HepG2 (cell line): Measurements from ENCODE around the gene RAC2. TPM values are rescaled to one million over a fixed set of nuclear protein-coding genes. Genes with fewer than 3 reads are reported as not detected.

Experiments
- ATAC-seq: fragments of 200-7000 bp; cut with Tn5 transposase; 3 replicates; pipeline ENCODE4 v1.9.1; 2020; ENCODE audit warnings: mild to moderate bottlenecking, moderate library complexity
- BruUV-seq: library from RNA; stranded (reverse); fragments of 400-500 nt; replicated peaks from 2 replicates; lab custom pipeline; 2021; lab: Mats Ljungman, UMichigan
- CTCF ChIA-PET: fragments of 300-600 bp; formaldehyde crosslinking; extraction: SDS; loops from one replicate; lab custom pipeline; 2021; ENCODE audit warnings: low total read pairs, inconsistent platforms, low intra/inter-chr PET ratio; lab: Yijun Ruan, JAX
- POLR2A ChIA-PET: fragments of 350-600 bp; sonication (Branson Sonifier 250); formaldehyde crosslinking; loops from one replicate; lab custom pipeline; 2020; ENCODE audit warnings: antibody characterized with exemption, inconsistent platforms; lab: Yijun Ruan, JAX
- DNase-seq: peaks from one replicate; pipeline ENCODE4 v3.0.0-alpha.2; 2015; ENCODE audit warnings: low spot score
- FAIRE-seq: peaks from 3 replicates; lab custom pipeline; 2011; peaks lifted over from hg19 to GRCh38; lab: Jason Lieb, UNC
- H2AFZ ChIP-seq: one replicate; pipeline ENCODE4 v1.6.1; 2011; ENCODE audit warnings: low read length, inconsistent platforms
- H3K27ac ChIP-seq: fragments of 300-600 bp; 3 replicates; pipeline ENCODE4 v1.8.0; 2011; ENCODE audit warnings: mixed run types, mild to moderate bottlenecking, mixed read lengths, low read length, inconsistent platforms; ENCODE audit not compliant: insufficient read depth; ENCODE audit errors: extremely low read length
- H3K27me3 ChIP-seq, 2 experiments: fragments of 200-600 bp in 1 of 2; 2 replicates in 1 of 2; 3 replicates in 1 of 2; pipeline versions ENCODE4 v1.6.0 to v1.8.0; 2011; ENCODE audit warnings: low read length in 2 of 2, mild to moderate bottlenecking in 2 of 2, moderate library complexity in 2 of 2, inconsistent platforms in 1 of 2; ENCODE audit not compliant: insufficient read depth in 2 of 2, control insufficient read depth in 1 of 2
- H3K36me3 ChIP-seq, 2 experiments: fragments of 200-600 bp in 1 of 2; replicated peaks in 1 of 2; 2 replicates in 1 of 2; 3 replicates in 1 of 2; pipeline versions ENCODE4 v1.5.1 to v1.8.0; 2011; ENCODE audit warnings: low read length in 2 of 2, inconsistent platforms in 1 of 2; ENCODE audit not compliant: insufficient read depth in 2 of 2, control insufficient read depth in 1 of 2
- H3K4me1 ChIP-seq: 2 replicates; pipeline ENCODE4 v1.5.1; 2012; ENCODE audit warnings: low read length, inconsistent platforms; ENCODE audit not compliant: insufficient read depth
- H3K4me2 ChIP-seq: 2 replicates; pipeline ENCODE4 v1.6.0; 2011; ENCODE audit warnings: low read depth, low read length, inconsistent platforms
- H3K4me3 ChIP-seq, 3 experiments: fragments of 200-600 bp in 1 of 3; sonication (generic), shearing (Covaris generic) in 1 of 3; replicated peaks in 1 of 3; 2 replicates each; pipeline ENCODE4 v1.5.1; 2011 to 2016; ENCODE audit warnings: low read length in 3 of 3, inconsistent platforms in 2 of 3, low read depth in 2 of 3, mild to moderate bottlenecking in 2 of 3, control low read depth in 1 of 3, mixed read lengths in 1 of 3; ENCODE audit not compliant: insufficient read depth in 1 of 3
- H3K79me2 ChIP-seq: one replicate; pipeline ENCODE4 v1.6.1; 2011; ENCODE audit warnings: low read length, inconsistent platforms; ENCODE audit not compliant: insufficient read depth
- H3K9ac ChIP-seq: 2 replicates; pipeline ENCODE4 v1.6.0; 2011; ENCODE audit warnings: mild to moderate bottlenecking, low read depth, low read length, inconsistent platforms; ENCODE audit not compliant: insufficient read depth
- H3K9me3 ChIP-seq: 2 replicates; pipeline ENCODE4 v1.5.1; 2012; ENCODE audit warnings: mild to moderate bottlenecking, low read length
- H4K20me1 ChIP-seq: 2 replicates; pipeline ENCODE4 v1.6.0; 2011; ENCODE audit warnings: inconsistent platforms, mild to moderate bottlenecking, low read length, moderate library complexity; ENCODE audit not compliant: insufficient read depth
- ARNT2 ChIP-seq: sonication (generic); formaldehyde crosslinking; IDR thresholded peaks from 2 replicates; pipeline ENCODE4 v1.8.0; 2022; ENCODE audit warnings: mild to moderate bottlenecking, low read depth, missing genetic modification reagents, moderate library complexity
- FIP1L1 ChIP-seq: fragments of 200-400 bp; formaldehyde crosslinking; IDR thresholded peaks from 2 replicates; pipeline ENCODE4 v1.6.1; 2018; ENCODE audit warnings: low read depth, mild to moderate bottlenecking, low read length, moderate library complexity, borderline replicate concordance; ENCODE audit not compliant: insufficient read depth
- HMGA1 ChIP-seq: sonication (generic); formaldehyde crosslinking; conservative IDR thresholded peaks from 2 replicates; pipeline ENCODE4 v1.4.0; 2020; ENCODE audit warnings: missing genetic modification reagents
- MAFK ChIP-seq, 2 experiments: IDR thresholded peaks in 1 of 2; conservative IDR thresholded peaks in 1 of 2; 2 replicates each; pipeline ENCODE4 v1.6.1; 2011; ENCODE audit warnings: improper control_type of control experiment in 2 of 2, low read length in 2 of 2
- MIER3 ChIP-seq: IDR thresholded peaks from 2 replicates; pipeline ENCODE4 v1.6.1; 2016; ENCODE audit warnings: missing compliant biosample characterization, borderline replicate concordance
- MTA1 ChIP-seq: sonication (generic); formaldehyde crosslinking; IDR thresholded peaks from 2 replicates; pipeline ENCODE4 v1.4.0; 2020; ENCODE audit warnings: missing genetic modification reagents, mild to moderate bottlenecking, borderline replicate concordance
- MTA3 ChIP-seq: sonication (generic); formaldehyde crosslinking; IDR thresholded peaks from 2 replicates; pipeline ENCODE4 v1.4.0; 2020; ENCODE audit warnings: missing genetic modification reagents
- NCOA1 ChIP-seq: sonication (generic); formaldehyde crosslinking; IDR thresholded peaks from 2 replicates; pipeline ENCODE4 v1.9.0; 2021; ENCODE audit warnings: missing genetic modification reagents
- RBAK ChIP-seq: sonication (generic); formaldehyde crosslinking; IDR thresholded peaks from 2 replicates; pipeline ENCODE4 v1.5.1; 2020; ENCODE audit warnings: mild to moderate bottlenecking, missing genetic modification reagents
- SP140L ChIP-seq: sonication (generic); formaldehyde crosslinking; IDR thresholded peaks from 2 replicates; pipeline ENCODE4 v1.4.0; 2020; ENCODE audit warnings: missing genetic modification reagents, borderline replicate concordance
- STAT5B ChIP-seq: sonication (generic); formaldehyde crosslinking; IDR thresholded peaks from 2 replicates; pipeline ENCODE4 v1.4.0; 2020; ENCODE audit warnings: missing genetic modification reagents
- TBL1XR1 ChIP-seq: fragments of 150-350 bp; IDR thresholded peaks from 2 replicates; pipeline ENCODE4 v1.6.1; 2014; ENCODE audit warnings: borderline replicate concordance, low read length; ENCODE audit not compliant: partially characterized antibody
- USF2 ChIP-seq, 2 experiments: sonication (generic) in 1 of 2; formaldehyde crosslinking in 1 of 2; IDR thresholded peaks; 2 replicates each; pipeline versions ENCODE4 v1.5.1 to v1.6.1; 2011 to 2020; ENCODE audit warnings: borderline replicate concordance in 1 of 2, low read depth in 1 of 2, low read length in 1 of 2, mild to moderate bottlenecking in 1 of 2, missing genetic modification reagents in 1 of 2, moderate library complexity in 1 of 2
- ZBTB21 ChIP-seq: sonication (generic); formaldehyde crosslinking; IDR thresholded peaks from 2 replicates; pipeline ENCODE4 v1.4.0; 2020; ENCODE audit warnings: missing genetic modification reagents
- ZNF598 ChIP-seq: sonication (generic); formaldehyde crosslinking; IDR thresholded peaks from 2 replicates; pipeline ENCODE4 v1.5.1; 2020; ENCODE audit warnings: mild to moderate bottlenecking, missing genetic modification reagents, borderline replicate concordance
- ZNF605 ChIP-seq: sonication (generic); formaldehyde crosslinking; IDR thresholded peaks from 2 replicates; pipeline ENCODE4 v1.8.0; 2022; ENCODE audit warnings: mild to moderate bottlenecking, missing genetic modification reagents
- ZNF740 ChIP-seq: sonication (generic); formaldehyde crosslinking; IDR thresholded peaks from 2 replicates; pipeline ENCODE4 v1.4.0; 2020; ENCODE audit warnings: missing genetic modification reagents
- ZNF746 ChIP-seq: sonication (generic); formaldehyde crosslinking; IDR thresholded peaks from 2 replicates; pipeline ENCODE4 v1.8.0; 2022; ENCODE audit warnings: mild to moderate bottlenecking, missing genetic modification reagents
- ZNF879 ChIP-seq: sonication (generic); formaldehyde crosslinking; IDR thresholded peaks from 2 replicates; pipeline ENCODE4 v1.8.1; 2023; ENCODE audit warnings: missing genetic modification reagents
- WGBS: methylation state at CpG from one replicate; pipeline ENCODE4 v1.1.6; 2017; ENCODE audit warnings: low lambda C conversion rate; 5-methylcytosine and 5-hydroxymethylcytosine counted together
- in situ Hi-C: cut with HindIII; loops from 2 replicates; pipeline ENCODE4 v1.10.0; 2017; ENCODE audit warnings: low pct_unique_long_range_greater_than_20kb; ENCODE audit not compliant: extremely low pct_ligation_motif_present
- intact Hi-C: fragments of 100-400 bp; cut with micrococcal nuclease; formaldehyde crosslinking; loops from one replicate; pipeline ENCODE4 v1.10.0; 2022; ENCODE audit not compliant: unreplicated experiment
- polyA plus RNA-seq, 8 experiments: library from polyadenylated mRNA; depleted of rRNA in 3 of 8; stranded (reverse) in 7 of 8; unstranded in 1 of 8; fragments of >200 nt; fragmentation: Illumina TruSeq in 4 of 8; extraction: Trizol in 4 of 8; gene quantifications; 2 replicates each; pipeline versions ENCODE4 v1.2.1 to v1.2.3, GENCODE V29; 2011 to 2016; ENCODE audit warnings: low read depth in 4 of 8, missing spikeins in 1 of 8, mixed read lengths in 1 of 8; ENCODE audit not compliant: insufficient read depth in 1 of 8
- total RNA-seq, 5 experiments: library from RNA; depleted of rRNA; stranded (reverse); fragments of >200 nt; fragmentation: Illumina TruSeq; extraction: Trizol; gene quantifications; 2 replicates each; pipeline ENCODE4 v1.2.3, GENCODE V29; 2016; ENCODE audit warnings: low read depth in 1 of 5
- TF ChIP-seq, protein P1 (sequence below): sonication (generic); formaldehyde crosslinking; IDR thresholded peaks from 2 replicates; pipeline ENCODE4 v1.4.0; 2020; ENCODE audit warnings: mild to moderate bottlenecking, missing genetic modification reagents

The RAC2 gene
- total and polyA plus RNA-seq, 2 of the 13 experiments (the other 11 are each of a cell fraction or from before 2014, with no cell fraction given), result 0.73 TPM; not detected in 1

- no peak overlapping the region for H3K4me2 ChIP-seq
- FAIRE-seq (no peak), ATAC-seq (no peak), DNase-seq (no peak)
- H3K27me3 ChIP-seq, result peaks cover 1 to 18% of the 10 kb centered on the region in 2 experiments; a peak in 3 of 5 replicates
- no peak overlapping the region for H3K27ac ChIP-seq
- H3K36me3 ChIP-seq, result no peaks in the 10 kb centered on the region
- no peaks in the 10 kb centered on the region for H3K79me2 ChIP-seq
- WGBS, result 31% methylated on average over 7 of the region's 10 CpGs
- H3K9ac ChIP-seq, result no peak overlapping the region
- H4K20me1 ChIP-seq, result no peaks in the 10 kb centered on the region
- in situ Hi-C loops (no loop called here), intact Hi-C loops (loop anchor here (5.0 kb wide), 1 partner anchor 62 kb away; no protein-coding TSS in a partner anchor)
- H3K4me3 ChIP-seq, result no peak overlapping the region
- ChIA-PET CTCF (no interaction called here), POLR2A (no interaction called here)
- 0 out of 2 replicates have a peak, but pooled peaks cover 6% of the 10 kb centered on the region for H3K4me1 ChIP-seq
- H2AFZ ChIP-seq, result no peak overlapping the region
- no TSS peak for BruUV-seq
- TF ChIP-seq TBL1XR1 (no peak), RBAK (CRISPR knock-in tag) (no peak), MTA1 (CRISPR knock-in tag) (no peak), ZNF879 (no peak), STAT5B (CRISPR knock-in tag) (no peak), MTA3 (no peak), USF2 (IDR thresholded peaks at IDR 0.05; ENCODE audit: low read depth, low read length) (no peak), USF2 (CRISPR knock-in tag; IDR thresholded peaks at IDR 0.05; ENCODE audit: borderline replicate concordance) (no peak), ZNF746 (CRISPR knock-in tag) (no peak), ARNT2 (CRISPR knock-in tag) (no peak), HMGA1 (CRISPR knock-in tag) (no peak), NCOA1 (CRISPR knock-in tag) (no peak), ZNF605 (CRISPR knock-in tag) (no peak), ZBTB21 (no peak), ZNF740 (CRISPR knock-in tag) (no peak), ZNF598 (CRISPR knock-in tag) (no peak), FIP1L1 (no peak), MIER3 (CRISPR knock-in tag) (no peak), MAFK (conservative IDR thresholded peaks at IDR 0.05 in 1 of 2, IDR thresholded peaks at IDR 0.05 in 1 of 2; ENCODE audit: low read length in 2 of 2) (no peak), SP140L (no peak)
- TF ChIP-seq, protein P1, sequence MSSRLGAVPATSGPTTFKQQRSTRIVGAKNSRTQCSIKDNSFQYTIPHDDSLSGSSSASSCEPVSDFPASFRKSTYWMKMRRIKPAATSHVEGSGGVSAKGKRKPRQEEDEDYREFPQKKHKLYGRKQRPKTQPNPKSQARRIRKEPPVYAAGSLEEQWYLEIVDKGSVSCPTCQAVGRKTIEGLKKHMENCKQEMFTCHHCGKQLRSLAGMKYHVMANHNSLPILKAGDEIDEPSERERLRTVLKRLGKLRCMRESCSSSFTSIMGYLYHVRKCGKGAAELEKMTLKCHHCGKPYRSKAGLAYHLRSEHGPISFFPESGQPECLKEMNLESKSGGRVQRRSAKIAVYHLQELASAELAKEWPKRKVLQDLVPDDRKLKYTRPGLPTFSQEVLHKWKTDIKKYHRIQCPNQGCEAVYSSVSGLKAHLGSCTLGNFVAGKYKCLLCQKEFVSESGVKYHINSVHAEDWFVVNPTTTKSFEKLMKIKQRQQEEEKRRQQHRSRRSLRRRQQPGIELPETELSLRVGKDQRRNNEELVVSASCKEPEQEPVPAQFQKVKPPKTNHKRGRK, result no peak
- H3K9me3 ChIP-seq, result peaks cover 9% of the 10 kb centered on the region
Observed at GRCh38 chr22:37263966-37264887, 20.2 kb upstream of the RAC2 start.
